ENCODE results near the gene SORCS2. TPM values are rescaled to one million over a fixed set of nuclear protein-coding genes. Genes with fewer than 3 reads are reported as not detected.

Gene SORCS2
- polyA plus RNA-seq, 1 donor from 2014 or later: 1.0 TPM

GRCh38 chr4:7620086-7620813 lies 427.9 kb downstream of the SORCS2 start:
- Histone ChIP-seq H3K79me2 (replicated peaks; ENCODE audit: insufficient read depth, low read length) (no peaks in the 10 kb centered on the region), H3K4me2 (ENCODE audit: low read length) (no peak overlapping the region), H3K9me3 (ENCODE audit: low read length) (no peaks in the 10 kb centered on the region), H3K27me3 (ENCODE audit: insufficient read depth, low read depth, low read length) (no peaks in the 10 kb centered on the region), H3F3A (ENCODE audit: insufficient read depth, low read length, poor library complexity, severe bottlenecking) (no peaks in the 10 kb centered on the region), H3K9ac (ENCODE audit: low read length) (no peak overlapping the region), H4K20me1 (ENCODE audit: insufficient read depth) (no peaks in the 10 kb centered on the region), H3K27ac (ENCODE audit: low read length) (no peak overlapping the region), H3K9me2 (ENCODE audit: insufficient read depth, low read length) (no peaks in the 10 kb centered on the region), H3K4me3 (ENCODE audit: low read length) (no peak overlapping the region), H3K36me3 (ENCODE audit: insufficient read depth, low read length) (no peaks in the 10 kb centered on the region), H2AFZ (ENCODE audit: low read depth, low read length) (no peak overlapping the region)
- TF ChIP-seq POLR2AphosphoS5 (IDR thresholded peaks at IDR 0.05) (no peak), EP300 (conservative IDR thresholded peaks at IDR 0.05; ENCODE audit: poor library complexity, severe bottlenecking) (no peak), RAD21 (conservative IDR thresholded peaks at IDR 0.05) (no peak), REST (IDR thresholded peaks at IDR 0.05; ENCODE audit: borderline replicate concordance) (no peak), SMC3 (conservative IDR thresholded peaks at IDR 0.05; ENCODE audit: poor library complexity) (no peak), MXI1 (conservative IDR thresholded peaks at IDR 0.05; ENCODE audit: poor library complexity, severe bottlenecking) (no peak), EZH2 (IDR thresholded peaks at IDR 0.05; ENCODE audit: borderline replicate concordance, insufficient read depth, low read length, poor library complexity, severe bottlenecking) (no peak)
- TF ChIP-seq, protein P1, sequence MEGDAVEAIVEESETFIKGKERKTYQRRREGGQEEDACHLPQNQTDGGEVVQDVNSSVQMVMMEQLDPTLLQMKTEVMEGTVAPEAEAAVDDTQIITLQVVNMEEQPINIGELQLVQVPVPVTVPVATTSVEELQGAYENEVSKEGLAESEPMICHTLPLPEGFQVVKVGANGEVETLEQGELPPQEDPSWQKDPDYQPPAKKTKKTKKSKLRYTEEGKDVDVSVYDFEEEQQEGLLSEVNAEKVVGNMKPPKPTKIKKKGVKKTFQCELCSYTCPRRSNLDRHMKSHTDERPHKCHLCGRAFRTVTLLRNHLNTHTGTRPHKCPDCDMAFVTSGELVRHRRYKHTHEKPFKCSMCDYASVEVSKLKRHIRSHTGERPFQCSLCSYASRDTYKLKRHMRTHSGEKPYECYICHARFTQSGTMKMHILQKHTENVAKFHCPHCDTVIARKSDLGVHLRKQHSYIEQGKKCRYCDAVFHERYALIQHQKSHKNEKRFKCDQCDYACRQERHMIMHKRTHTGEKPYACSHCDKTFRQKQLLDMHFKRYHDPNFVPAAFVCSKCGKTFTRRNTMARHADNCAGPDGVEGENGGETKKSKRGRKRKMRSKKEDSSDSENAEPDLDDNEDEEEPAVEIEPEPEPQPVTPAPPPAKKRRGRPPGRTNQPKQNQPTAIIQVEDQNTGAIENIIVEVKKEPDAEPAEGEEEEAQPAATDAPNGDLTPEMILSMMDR (IDR thresholded peaks at IDR 0.05; ENCODE audit: poor library complexity, severe bottlenecking): no peak

DNA sequence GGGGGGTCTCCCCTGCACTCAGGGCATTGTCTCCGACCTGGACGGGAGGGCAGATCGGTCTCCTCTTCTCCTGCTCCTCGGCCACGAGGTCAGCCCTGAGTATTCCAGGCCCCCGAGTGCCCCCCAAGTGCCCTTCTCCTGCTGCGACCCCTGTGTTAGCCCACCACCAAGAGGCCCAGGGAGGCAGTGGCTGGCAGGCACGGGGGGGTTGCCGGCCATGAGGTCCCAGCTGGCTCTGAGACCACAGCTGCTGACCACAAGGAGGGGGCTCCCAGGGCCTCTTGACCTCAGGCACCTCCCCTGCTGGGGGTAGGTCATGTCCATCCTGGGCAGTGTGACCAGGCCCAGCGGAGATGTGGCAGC lies 428.5 kb downstream of the SORCS2 start:
- Histone ChIP-seq H3F3A (ENCODE audit: insufficient read depth, low read length, poor library complexity, severe bottlenecking) (no peaks in the 10 kb centered on the region), H2AFZ (ENCODE audit: low read depth, low read length) (no peak overlapping the region), H3K36me3 (ENCODE audit: insufficient read depth, low read length) (no peaks in the 10 kb centered on the region), H4K20me1 (ENCODE audit: insufficient read depth) (no peaks in the 10 kb centered on the region), H3K9me3 (ENCODE audit: low read length) (no peaks in the 10 kb centered on the region), H3K27me3 (ENCODE audit: insufficient read depth, low read depth, low read length) (no peaks in the 10 kb centered on the region), H3K4me3 (ENCODE audit: low read length) (no peak overlapping the region), H3K4me2 (ENCODE audit: low read length) (no peak overlapping the region), H3K9ac (ENCODE audit: low read length) (no peak overlapping the region), H3K27ac (ENCODE audit: low read length) (no peak overlapping the region), H3K79me2 (replicated peaks; ENCODE audit: insufficient read depth, low read length) (no peaks in the 10 kb centered on the region), H3K9me2 (ENCODE audit: insufficient read depth, low read length) (no peaks in the 10 kb centered on the region)
- TF ChIP-seq POLR2AphosphoS5 (IDR thresholded peaks at IDR 0.05) (no peak), REST (IDR thresholded peaks at IDR 0.05; ENCODE audit: borderline replicate concordance) (no peak), RAD21 (conservative IDR thresholded peaks at IDR 0.05) (no peak), TAF1 (IDR thresholded peaks at IDR 0.05; ENCODE audit: low read depth) (no peak), EZH2 (IDR thresholded peaks at IDR 0.05; ENCODE audit: borderline replicate concordance, insufficient read depth, low read length, poor library complexity, severe bottlenecking) (no peak), MXI1 (conservative IDR thresholded peaks at IDR 0.05; ENCODE audit: poor library complexity, severe bottlenecking) (no peak), SMC3 (conservative IDR thresholded peaks at IDR 0.05; ENCODE audit: poor library complexity) (no peak)
- TF ChIP-seq, protein P1 (IDR thresholded peaks at IDR 0.05; ENCODE audit: poor library complexity, severe bottlenecking): no peak

Measured in neural cell (in vitro differentiated cells).